D721Med (cell line): ENCODE results near the gene COX17.

ENCODE experiments used
- DNase-seq: peaks from one replicate; pipeline ENCODE4 v3.0.0; 2011; ENCODE audit warnings: low spot score; ENCODE audit not compliant: insufficient read length
- FAIRE-seq: peaks from 2 replicates; lab custom pipeline; 2011; peaks lifted over from hg19 to GRCh38; lab: Jason Lieb, UNC
- CTCF ChIP-seq: IDR thresholded peaks from 2 replicates; pipeline ENCODE4 v1.5.1; 2012; ENCODE audit warnings: mild to moderate bottlenecking, control low read depth; ENCODE audit not compliant: insufficient read depth; ENCODE audit errors: missing control alignments

Gene COX17

GRCh38 chr3:119676771-119677640 lies at the start of gene COX17:
TSS of gene COX17 (minus strand) at chr3:119677406. CDS start at chr3:119677310, 96 bp downstream.
- FAIRE-seq = peak; percentile 84
- TF ChIP-seq CTCF = no peak
- peak; percentile 71 for DNase-seq

- no peak for TF ChIP-seq CTCF
- FAIRE-seq = no peak
These were observed 49.7 kb upstream of the COX17 start for GRCh38 chr3:119726909-119727308.

GRCh38 chr3:119723022-119723421 lies 45.8 kb upstream of the COX17 start:
- DNase-seq = no peak
- no peak for FAIRE-seq

More at GRCh38 chr3:119726909-119727308, 49.7 kb upstream of the COX17 start:
- DNase-seq = no peak

GRCh38 chr3:119717520-119717919 lies 40.3 kb upstream of the COX17 start:
- FAIRE-seq (no peak), DNase-seq (no peak)
- TF ChIP-seq CTCF = no peak

More at GRCh38 chr3:119723022-119723421, 45.8 kb upstream of the COX17 start:
- no peak for TF ChIP-seq CTCF

GRCh38 chr3:119716998-119717397 lies 39.8 kb upstream of the COX17 start:
- DNase-seq = no peak
- TF ChIP-seq CTCF = no peak
- FAIRE-seq = no peak

GRCh38 chr3:119715105-119715504 lies 37.9 kb upstream of the COX17 start:
- FAIRE-seq (no peak), DNase-seq (no peak)
- TF ChIP-seq CTCF = no peak
